Measurements from ENCODE around the gene HCN3.

DNA sequence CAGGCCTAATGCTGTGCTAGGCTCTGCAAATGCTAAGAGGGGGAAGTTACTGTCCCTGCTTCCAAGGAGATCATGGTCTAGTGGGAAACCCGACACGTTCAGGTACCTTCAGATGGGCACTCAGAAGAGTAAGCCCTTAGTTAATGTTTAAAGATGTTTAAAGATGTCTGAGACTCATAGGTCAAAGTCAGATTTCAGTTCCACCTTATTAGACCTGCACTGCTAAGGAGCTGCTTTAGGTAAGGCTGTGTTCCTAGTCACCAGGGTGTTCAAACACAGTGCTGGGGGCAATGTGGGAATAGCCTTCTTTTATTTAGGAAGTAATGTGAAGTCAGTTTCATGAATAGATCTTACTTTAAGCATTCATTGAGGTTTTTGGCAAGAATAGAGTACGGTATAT lies 39.7 kb downstream of the HCN3 start:
- TF ChIP-seq, protein P1, sequence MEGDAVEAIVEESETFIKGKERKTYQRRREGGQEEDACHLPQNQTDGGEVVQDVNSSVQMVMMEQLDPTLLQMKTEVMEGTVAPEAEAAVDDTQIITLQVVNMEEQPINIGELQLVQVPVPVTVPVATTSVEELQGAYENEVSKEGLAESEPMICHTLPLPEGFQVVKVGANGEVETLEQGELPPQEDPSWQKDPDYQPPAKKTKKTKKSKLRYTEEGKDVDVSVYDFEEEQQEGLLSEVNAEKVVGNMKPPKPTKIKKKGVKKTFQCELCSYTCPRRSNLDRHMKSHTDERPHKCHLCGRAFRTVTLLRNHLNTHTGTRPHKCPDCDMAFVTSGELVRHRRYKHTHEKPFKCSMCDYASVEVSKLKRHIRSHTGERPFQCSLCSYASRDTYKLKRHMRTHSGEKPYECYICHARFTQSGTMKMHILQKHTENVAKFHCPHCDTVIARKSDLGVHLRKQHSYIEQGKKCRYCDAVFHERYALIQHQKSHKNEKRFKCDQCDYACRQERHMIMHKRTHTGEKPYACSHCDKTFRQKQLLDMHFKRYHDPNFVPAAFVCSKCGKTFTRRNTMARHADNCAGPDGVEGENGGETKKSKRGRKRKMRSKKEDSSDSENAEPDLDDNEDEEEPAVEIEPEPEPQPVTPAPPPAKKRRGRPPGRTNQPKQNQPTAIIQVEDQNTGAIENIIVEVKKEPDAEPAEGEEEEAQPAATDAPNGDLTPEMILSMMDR (IDR thresholded peaks at IDR 0.05): no peak
- no peak for TF ChIP-seq POLR2A (IDR thresholded peaks at IDR 0.05)

All from lower leg skin (tissue), 3 donors.